ENCODE data around the gene SELENOI. TPM values are rescaled to one million over a fixed set of nuclear protein-coding genes. Genes with fewer than 3 reads are reported as not detected.

The SELENOI gene
- total RNA-seq, 2 experiments from 2014 or later = 38.4 to 41.3 TPM

- CTCF ChIA-PET = interaction anchor here (1.2 kb wide), 1 partner anchor 433 kb away, joined by 3 read pairs; no protein-coding TSS in a partner anchor
- H3K9me3 Mint-ChIP-seq (ENCODE audit: low read depth) = no peaks in the 10 kb centered on the region
These were observed 38.2 kb downstream of the SELENOI start for GRCh38 chr2:26384183-26384582.

GRCh38 chr2:26384597-26384996 lies 38.7 kb downstream of the SELENOI start:
- DNase-seq (no peak), ATAC-seq (no peak)
- Mint-ChIP-seq H3K36me3 (peaks cover 45% of the 10 kb centered on the region), H3K27ac (no peak overlapping the region), H3K27me3 (no peaks in the 10 kb centered on the region), H3K4me1 (peaks cover 5% of the 10 kb centered on the region), H3K9me3 (ENCODE audit: low read depth) (no peaks in the 10 kb centered on the region), H3K4me3 (no peak overlapping the region)
- CTCF ChIA-PET = interaction anchor here (1.2 kb wide), 1 partner anchor 434 kb away, joined by 3 read pairs; no protein-coding TSS in a partner anchor

More at GRCh38 chr2:26384183-26384582, 38.2 kb downstream of the SELENOI start:
- DNase-seq = no peak
- no peak for ATAC-seq
- Mint-ChIP-seq H3K4me1 (peaks cover 5% of the 10 kb centered on the region), H3K36me3 (peaks cover 44% of the 10 kb centered on the region), H3K4me3 (no peak overlapping the region), H3K27me3 (no peaks in the 10 kb centered on the region), H3K27ac (no peak overlapping the region)

- Mint-ChIP-seq H3K27me3 (no peaks in the 10 kb centered on the region), H3K36me3 (peaks cover 42% of the 10 kb centered on the region), H3K27ac (no peak overlapping the region), H3K9me3 (ENCODE audit: low read depth) (no peaks in the 10 kb centered on the region), H3K4me3 (no peak overlapping the region), H3K4me1 (peaks cover 3% of the 10 kb centered on the region)
- no peak for DNase-seq
- CTCF ChIA-PET = no interaction called here
- ATAC-seq = no peak
These were observed 41.2 kb downstream of the SELENOI start for GRCh38 chr2:26387189-26387588.

- Mint-ChIP-seq H3K27me3 (no peaks in the 10 kb centered on the region), H3K4me3 (no peak overlapping the region), H3K4me1 (peaks cover 8% of the 10 kb centered on the region), H3K36me3 (peaks cover 13% of the 10 kb centered on the region), H3K27ac (no peak overlapping the region), H3K9me3 (ENCODE audit: low read depth) (no peaks in the 10 kb centered on the region)
- CTCF ChIA-PET = interaction anchor here (1.8 kb wide), 1 partner anchor 403 kb away, joined by 4 read pairs; no protein-coding TSS in a partner anchor
- no peak for DNase-seq
- no peak for ATAC-seq
These were observed 48.8 kb downstream of the SELENOI start for GRCh38 chr2:26394694-26395093.

- CTCF ChIA-PET = no interaction called here
- H3K4me3 Mint-ChIP-seq = no peak overlapping the region
These were observed 49.5 kb downstream of the SELENOI start for GRCh38 chr2:26395394-26395793.

GRCh38 chr2:26396734-26397298 lies 50.9 kb downstream of the SELENOI start:
- Mint-ChIP-seq H3K27ac (no peak overlapping the region), H3K4me1 (peaks cover 15% of the 10 kb centered on the region), H3K4me3 (no peak overlapping the region), H3K36me3 (peaks cover 3% of the 10 kb centered on the region), H3K9me3 (ENCODE audit: low read depth) (no peaks in the 10 kb centered on the region), H3K27me3 (peaks cover 5% of the 10 kb centered on the region)
- no peak for DNase-seq
- no peak for ATAC-seq
- CTCF ChIA-PET = no interaction called here

More at GRCh38 chr2:26395394-26395793, 49.5 kb downstream of the SELENOI start:
- Mint-ChIP-seq H3K27ac (no peak overlapping the region), H3K4me1 (peaks cover 13% of the 10 kb centered on the region), H3K27me3 (no peaks in the 10 kb centered on the region), H3K9me3 (ENCODE audit: low read depth) (no peaks in the 10 kb centered on the region), H3K36me3 (peaks cover 8% of the 10 kb centered on the region)
- no peak for DNase-seq
- no peak for ATAC-seq

GRCh38 chr2:26399771-26400376 lies 53.9 kb downstream of the SELENOI start:
- Mint-ChIP-seq H3K4me1 (peaks cover 15% of the 10 kb centered on the region), H3K27me3 (peaks cover 18% of the 10 kb centered on the region), H3K36me3 (peaks cover 3% of the 10 kb centered on the region), H3K9me3 (ENCODE audit: low read depth) (no peaks in the 10 kb centered on the region), H3K4me3 (no peak overlapping the region), H3K27ac (no peak overlapping the region)
- CTCF ChIA-PET = interaction anchor here (1.1 kb wide), 1 partner anchor 11 kb away, joined by 3 read pairs; no protein-coding TSS in a partner anchor
- DNase-seq (no peak), ATAC-seq (no peak)

GRCh38 chr2:26400723-26401122 lies 54.8 kb downstream of the SELENOI start:
- Mint-ChIP-seq H3K4me3 (no peak overlapping the region), H3K27me3 (peaks cover 22% of the 10 kb centered on the region), H3K36me3 (peaks cover 2% of the 10 kb centered on the region), H3K27ac (no peak overlapping the region), H3K4me1 (peaks cover 15% of the 10 kb centered on the region), H3K9me3 (ENCODE audit: low read depth) (no peaks in the 10 kb centered on the region)
- no peak for DNase-seq
- CTCF ChIA-PET = interaction anchor here (1.1 kb wide), 1 partner anchor 12 kb away, joined by 3 read pairs; no protein-coding TSS in a partner anchor
- no peak for ATAC-seq

- Mint-ChIP-seq H3K9me3 (ENCODE audit: low read depth) (no peaks in the 10 kb centered on the region), H3K4me3 (no peak within 1 kb of the TSS), H3K27ac (no peak within 1 kb of the TSS), H3K27me3 (peaks cover 24% of the 10 kb centered on the region), H3K4me1 (peaks cover 8% of the 10 kb centered on the region), H3K36me3 (peaks cover 1% of the 10 kb centered on the region)
- peak; percentile 71 for ATAC-seq
- CTCF ChIA-PET = no interaction called here
- peak; percentile 65 for DNase-seq
These were observed 56.0 kb downstream of the SELENOI start, which contains the start of gene DRC1 for GRCh38 chr2:26401739-26402541. TSS of gene DRC1 (plus strand) at chr2:26401920. CDS start at chr2:26401990, 70 bp downstream.

- CTCF ChIA-PET = interaction anchor here (0.6 kb wide), 1 partner anchor 175 kb away, joined by 3 read pairs; no protein-coding TSS in a partner anchor
- DNase-seq (no peak), ATAC-seq (no peak)
- H3K27ac Mint-ChIP-seq = no peak overlapping the region
- peaks cover 13% of the 10 kb centered on the region for H3K4me1 Mint-ChIP-seq
- no peak overlapping the region for H3K4me3 Mint-ChIP-seq
- H3K9me3 Mint-ChIP-seq (ENCODE audit: low read depth) = no peaks in the 10 kb centered on the region
- H3K27me3 Mint-ChIP-seq = peaks cover 31% of the 10 kb centered on the region
- no peaks in the 10 kb centered on the region for H3K36me3 Mint-ChIP-seq
These were observed 61.6 kb downstream of the SELENOI start for GRCh38 chr2:26407526-26407925.

GRCh38 chr2:26409785-26410184 lies 63.8 kb downstream of the SELENOI start:
- Mint-ChIP-seq H3K36me3 (no peaks in the 10 kb centered on the region), H3K27me3 (peaks cover 23% of the 10 kb centered on the region), H3K4me3 (no peak overlapping the region), H3K27ac (no peak overlapping the region), H3K9me3 (ENCODE audit: low read depth) (no peaks in the 10 kb centered on the region), H3K4me1 (peaks cover 13% of the 10 kb centered on the region)
- no peak for DNase-seq
- CTCF ChIA-PET = no interaction called here
- ATAC-seq = no peak

GRCh38 chr2:26410764-26411243 lies 64.9 kb downstream of the SELENOI start:
- peaks cover 20% of the 10 kb centered on the region for H3K27me3 Mint-ChIP-seq
- no peak overlapping the region for H3K27ac Mint-ChIP-seq
- peaks cover 13% of the 10 kb centered on the region for H3K4me1 Mint-ChIP-seq
- CTCF ChIA-PET = interaction anchor here (1.0 kb wide), 2 partner anchors 21 to 67 kb away, joined by 3 read pairs; no protein-coding TSS in a partner anchor
- H3K36me3 Mint-ChIP-seq = no peaks in the 10 kb centered on the region
- DNase-seq = no peak
- ATAC-seq = no peak
- H3K4me3 Mint-ChIP-seq = no peak overlapping the region
- no peaks in the 10 kb centered on the region for H3K9me3 Mint-ChIP-seq (ENCODE audit: low read depth)

- ATAC-seq (no peak), DNase-seq (no peak)
- Mint-ChIP-seq H3K4me1 (peaks cover 13% of the 10 kb centered on the region), H3K4me3 (peak overlapping the region; percentile 63), H3K27me3 (peaks cover 20% of the 10 kb centered on the region), H3K36me3 (no peaks in the 10 kb centered on the region), H3K27ac (peak overlapping the region; percentile 77), H3K9me3 (ENCODE audit: low read depth) (no peaks in the 10 kb centered on the region)
- CTCF ChIA-PET = interaction anchor here (1.0 kb wide), 1 partner anchor 67 kb away, joined by 3 read pairs; no protein-coding TSS in a partner anchor
These were observed 65.5 kb downstream of the SELENOI start for GRCh38 chr2:26411419-26411818.

Data from activated CD8-positive, alpha-beta memory T cell treated with anti-CD3 and anti-CD28 coated beads, Interleukin-2, amount 10 ng/mL, durations not matched to agents 7 days and 5 days (primary cell).